Cardiac muscle cell (in vitro differentiated cells and primary cell): ENCODE data around the gene INHA. TPM values are rescaled to one million over a fixed set of nuclear protein-coding genes. Genes with fewer than 3 reads are reported as not detected.
A peak's percentile ranks its signal among the peaks of the same experiment; 100 is the strongest.

ENCODE experiments used
- DNase-seq, 2 donors: peaks; one replicate each; pipeline versions ENCODE4 v3.0.0 to v3.0.0-alpha.2; 2010 to 2017; ENCODE audit warnings: low read depth in 1 of 2, low spot score in 1 of 2
- H3K27ac ChIP-seq: fragments of 200-600 bp; sonication (generic); 2 replicates; pipeline ENCODE4 v1.5.1; 2016
- H3K27me3 ChIP-seq: fragments of 200-600 bp; sonication (generic); 2 replicates; pipeline ENCODE4 v1.6.0; 2016; ENCODE audit warnings: control low read depth
- H3K36me3 ChIP-seq: fragments of 200-600 bp; sonication (generic); 2 replicates; pipeline ENCODE4 v1.5.1; 2016; ENCODE audit warnings: control low read depth
- H3K4me1 ChIP-seq: fragments of 200-600 bp; sonication (generic); 2 replicates; pipeline ENCODE4 v1.8.1; 2017; ENCODE audit warnings: low read depth, mild to moderate bottlenecking, mixed run types
- H3K4me3 ChIP-seq: fragments of 200-600 bp; sonication (generic); 2 replicates; pipeline ENCODE4 v1.5.1; 2016; ENCODE audit warnings: mild to moderate bottlenecking
- H3K9me3 ChIP-seq: fragments of 200-600 bp; sonication (generic); 2 replicates; pipeline ENCODE4 v1.5.1; 2017; ENCODE audit warnings: low read depth, mild to moderate bottlenecking, control low read depth
- CTCF ChIP-seq: IDR thresholded peaks from 2 replicates; pipeline ENCODE4 v1.5.1; 2012; ENCODE audit warnings: low read depth, mild to moderate bottlenecking, low read length
- polyA plus RNA-seq: library from polyadenylated mRNA; unstranded; fragments of >200 nt; fragmentation: Nextera tagmentation; extraction: Ambion mirVana; gene quantifications from 2 replicates; pipeline ENCODE4 v1.2.1, GENCODE V29; 2016
- total RNA-seq: library from RNA; depleted of rRNA; stranded (reverse); fragments of >200 nt; gene quantifications from 2 replicates; pipeline ENCODE4 v1.2.3, GENCODE V29; 2016

INHA gene
- total and polyA plus RNA-seq, 2 experiments from 2014 or later = 11.4 to 39.1 TPM

GRCh38 chr2:219574484-219575311, 2.6 kb downstream of the INHA start:
- peak overlapping the region; percentile 52 for H3K27ac ChIP-seq
- DNase-seq = no peak
- H3K9me3 ChIP-seq = no peaks in the 10 kb centered on the region
- no peaks in the 10 kb centered on the region for H3K27me3 ChIP-seq
- peaks cover 3% of the 10 kb centered on the region for H3K36me3 ChIP-seq
- peaks cover 67% of the 10 kb centered on the region for H3K4me1 ChIP-seq
- H3K4me3 ChIP-seq = no peak overlapping the region
- TF ChIP-seq CTCF = no peak

GRCh38 chr2:219575566-219576504, 3.7 kb downstream of the INHA start:
- no peak for TF ChIP-seq CTCF
- no peak overlapping the region for H3K4me3 ChIP-seq
- no peaks in the 10 kb centered on the region for H3K9me3 ChIP-seq
- DNase-seq = peak in 1 of 2 donors; percentile 61
- H3K4me1 ChIP-seq = peaks cover 63% of the 10 kb centered on the region
- H3K27me3 ChIP-seq = no peaks in the 10 kb centered on the region
- H3K36me3 ChIP-seq = no peaks in the 10 kb centered on the region
- H3K27ac ChIP-seq = peak overlapping the region; percentile 52

GRCh38 chr2:219576505-219577388, 4.6 kb downstream of the INHA start:
- peak overlapping the region; percentile 52 for H3K27ac ChIP-seq
- TF ChIP-seq CTCF = no peak

GRCh38 chr2:219578811-219579613, 6.9 kb downstream of the INHA start:
- Histone ChIP-seq H3K27ac (peak overlapping the region; percentile 32), H3K4me3 (no peak overlapping the region), H3K36me3 (no peaks in the 10 kb centered on the region), H3K4me1 (peaks cover 50% of the 10 kb centered on the region), H3K9me3 (no peaks in the 10 kb centered on the region), H3K27me3 (no peaks in the 10 kb centered on the region)
- no peak for TF ChIP-seq CTCF
- peak in 1 of 2 donors; percentile 85 for DNase-seq

More at GRCh38 chr2:219576505-219577388, 4.6 kb downstream of the INHA start:
- H3K27me3 ChIP-seq = no peaks in the 10 kb centered on the region
- no peaks in the 10 kb centered on the region for H3K9me3 ChIP-seq
- peak in 1 of 2 donors; percentile 84 for DNase-seq
- peaks cover 63% of the 10 kb centered on the region for H3K4me1 ChIP-seq
- no peaks in the 10 kb centered on the region for H3K36me3 ChIP-seq
- H3K4me3 ChIP-seq = no peak overlapping the region
